ENCODE data around the gene VSNL1. TPM values are rescaled to one million over a fixed set of nuclear protein-coding genes. Genes with fewer than 3 reads are reported as not detected.

The VSNL1 gene
- total RNA-seq, 1 donor from 2014 or later: not detected

GRCh38 chr2:17637131-17637906 is 96.8 kb downstream of the VSNL1 start:
- no peak for DNase-seq (ENCODE audit: low read depth)
- no peak overlapping the region for H3K4me3 ChIP-seq (ENCODE audit: low read depth, low read length)
- no peak for TF ChIP-seq CTCF (conservative IDR thresholded peaks at IDR 0.05; ENCODE audit: low read depth, low read length)

- TF ChIP-seq CTCF (conservative IDR thresholded peaks at IDR 0.05; ENCODE audit: low read depth, low read length): no peak
- no peak overlapping the region for H3K4me3 ChIP-seq (ENCODE audit: low read depth, low read length)
- DNase-seq (ENCODE audit: low read depth): no peak
Measured at GRCh38 chr2:17638196-17638743, 97.8 kb downstream of the VSNL1 start.

GRCh38 chr2:17640406-17640805 is 99.9 kb downstream of the VSNL1 start:
- no peak for DNase-seq (ENCODE audit: low read depth)
- H3K4me3 ChIP-seq (ENCODE audit: low read depth, low read length): no peak overlapping the region
- no peak for TF ChIP-seq CTCF (conservative IDR thresholded peaks at IDR 0.05; ENCODE audit: low read depth, low read length)

- H3K4me3 ChIP-seq (ENCODE audit: low read depth, low read length): no peak overlapping the region
- peak; percentile 2 for TF ChIP-seq CTCF (conservative IDR thresholded peaks at IDR 0.05; ENCODE audit: low read depth, low read length)
- peak; percentile 80 for DNase-seq (ENCODE audit: low read depth)
Measured at GRCh38 chr2:17643031-17643615, 102.6 kb downstream of the VSNL1 start.

GRCh38 chr2:17644997-17645720 is 104.7 kb downstream of the VSNL1 start:
- TF ChIP-seq CTCF (conservative IDR thresholded peaks at IDR 0.05; ENCODE audit: low read depth, low read length): no peak
- H3K4me3 ChIP-seq (ENCODE audit: low read depth, low read length): no peak overlapping the region
- no peak for DNase-seq (ENCODE audit: low read depth)

GRCh38 chr2:17646081-17646554 is 105.6 kb downstream of the VSNL1 start:
- peak; percentile 42 for DNase-seq (ENCODE audit: low read depth)
- peak; percentile 85 for TF ChIP-seq CTCF (conservative IDR thresholded peaks at IDR 0.05; ENCODE audit: low read depth, low read length)
- no peak overlapping the region for H3K4me3 ChIP-seq (ENCODE audit: low read depth, low read length)

All from epithelial cell of proximal tubule (primary cell).